ENCODE results near the gene MRPS23.

DNA sequence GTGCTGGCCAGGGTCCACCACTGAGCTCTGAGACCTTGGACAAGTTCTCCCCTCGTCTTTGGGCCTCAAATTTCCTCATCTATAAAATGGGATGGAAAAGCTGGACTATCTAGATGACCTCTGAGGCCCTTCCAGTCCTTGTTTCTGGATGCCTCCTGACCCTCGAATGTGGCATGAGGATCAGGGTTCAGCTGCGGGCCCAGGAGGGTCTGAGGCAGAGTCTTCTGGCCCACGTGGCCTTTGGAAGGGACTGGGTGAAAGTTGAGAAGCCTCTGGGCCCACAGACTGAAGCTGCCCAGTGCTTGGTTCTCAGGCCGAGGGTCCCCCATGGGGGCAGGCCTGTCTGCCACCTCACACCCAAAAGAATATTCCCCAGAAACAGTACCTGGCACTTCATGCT, 16.9 kb upstream of the MRPS23 start:
- no peak for TF ChIP-seq POLR2A (IDR thresholded peaks at IDR 0.05)
- TF ChIP-seq, protein P1, sequence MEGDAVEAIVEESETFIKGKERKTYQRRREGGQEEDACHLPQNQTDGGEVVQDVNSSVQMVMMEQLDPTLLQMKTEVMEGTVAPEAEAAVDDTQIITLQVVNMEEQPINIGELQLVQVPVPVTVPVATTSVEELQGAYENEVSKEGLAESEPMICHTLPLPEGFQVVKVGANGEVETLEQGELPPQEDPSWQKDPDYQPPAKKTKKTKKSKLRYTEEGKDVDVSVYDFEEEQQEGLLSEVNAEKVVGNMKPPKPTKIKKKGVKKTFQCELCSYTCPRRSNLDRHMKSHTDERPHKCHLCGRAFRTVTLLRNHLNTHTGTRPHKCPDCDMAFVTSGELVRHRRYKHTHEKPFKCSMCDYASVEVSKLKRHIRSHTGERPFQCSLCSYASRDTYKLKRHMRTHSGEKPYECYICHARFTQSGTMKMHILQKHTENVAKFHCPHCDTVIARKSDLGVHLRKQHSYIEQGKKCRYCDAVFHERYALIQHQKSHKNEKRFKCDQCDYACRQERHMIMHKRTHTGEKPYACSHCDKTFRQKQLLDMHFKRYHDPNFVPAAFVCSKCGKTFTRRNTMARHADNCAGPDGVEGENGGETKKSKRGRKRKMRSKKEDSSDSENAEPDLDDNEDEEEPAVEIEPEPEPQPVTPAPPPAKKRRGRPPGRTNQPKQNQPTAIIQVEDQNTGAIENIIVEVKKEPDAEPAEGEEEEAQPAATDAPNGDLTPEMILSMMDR (IDR thresholded peaks at IDR 0.05 in 8 of 11, conservative IDR thresholded peaks at IDR 0.05 in 3 of 11): no peak
